DOHH2 (cell line): ENCODE data around the gene CAMK2D.

ENCODE experiments used
- H3F3A ChIP-seq: fragments of 200-600 bp; sonication (generic), shearing (Covaris generic); 2 replicates; pipeline ENCODE4 v1.6.0; 2016; ENCODE audit warnings: antibody characterized with exemption, mild to moderate bottlenecking; ENCODE audit not compliant: control insufficient read depth, insufficient read depth
- H3K27ac ChIP-seq: fragments of 200-600 bp; sonication (generic); 2 replicates; pipeline ENCODE4 v1.5.1; 2014; ENCODE audit warnings: low read depth, mild to moderate bottlenecking, low read length, moderate library complexity
- H3K27me3 ChIP-seq: fragments of 200-600 bp; sonication (generic); 2 replicates; pipeline ENCODE4 v1.6.1; 2014; ENCODE audit warnings: mild to moderate bottlenecking, low read length, mixed read lengths; ENCODE audit not compliant: control insufficient read depth
- H3K36me3 ChIP-seq: fragments of 200-600 bp; sonication (generic); 2 replicates; pipeline ENCODE4 v1.6.1; 2014; ENCODE audit warnings: mild to moderate bottlenecking, low read length, moderate library complexity, mixed read lengths; ENCODE audit not compliant: control insufficient read depth
- H3K4me1 ChIP-seq: fragments of 200-600 bp; sonication (generic); 2 replicates; pipeline ENCODE4 v1.6.1; 2014; ENCODE audit warnings: mild to moderate bottlenecking, low read length, mixed read lengths; ENCODE audit not compliant: control insufficient read depth
- H3K4me2 ChIP-seq: fragments of 200-600 bp; sonication (generic); 2 replicates; pipeline ENCODE4 v1.6.0; 2014; ENCODE audit warnings: mild to moderate bottlenecking, low read length, moderate library complexity
- H3K4me3 ChIP-seq: fragments of 200-600 bp; sonication (generic); 2 replicates; pipeline ENCODE4 v1.5.1; 2014; ENCODE audit warnings: mild to moderate bottlenecking, low read length, mixed read lengths
- H3K79me2 ChIP-seq: fragments of 200-600 bp; sonication (generic); 2 replicates; pipeline ENCODE4 v1.6.1; 2014; ENCODE audit warnings: mild to moderate bottlenecking, low read length, mixed read lengths; ENCODE audit not compliant: control insufficient read depth
- H3K9me2 ChIP-seq: fragments of 200-600 bp; sonication (generic); replicated peaks from 2 replicates; pipeline ENCODE4 v1.6.1; 2014; ENCODE audit warnings: mild to moderate bottlenecking, low read length, mixed read lengths; ENCODE audit not compliant: control insufficient read depth
- H3K9me3 ChIP-seq: fragments of 200-600 bp; sonication (generic); 2 replicates; pipeline ENCODE4 v1.6.1; 2014; ENCODE audit warnings: antibody characterized with exemption, low read length, mixed read lengths; ENCODE audit not compliant: control insufficient read depth, insufficient read depth
- H4K20me1 ChIP-seq: fragments of 200-600 bp; sonication (generic); 2 replicates; pipeline ENCODE4 v1.6.0; 2014; ENCODE audit warnings: low read depth, mild to moderate bottlenecking, antibody characterized with exemption, low read length, moderate library complexity; ENCODE audit not compliant: control insufficient read depth, insufficient read depth
- CTCF ChIP-seq: fragments of 200-600 bp; sonication (generic); IDR thresholded peaks from one replicate; pipeline ENCODE4 v1.5.1; 2014; ENCODE audit warnings: antibody characterized with exemption, mild to moderate bottlenecking, low read depth, low read length; ENCODE audit not compliant: poor library complexity, severe bottlenecking
- EZH2phosphoT487 ChIP-seq: fragments of 200-600 bp; sonication (generic); IDR thresholded peaks from 2 replicates; pipeline ENCODE4 v1.6.1; 2017; ENCODE audit warnings: borderline replicate concordance, mild to moderate bottlenecking, antibody characterized with exemption, low read length, moderate library complexity, mixed read lengths

Gene CAMK2D

GRCh38 chr4:113436360-113436759 is 325.2 kb downstream of the CAMK2D start:
- no peak overlapping the region for H3K27ac ChIP-seq

GRCh38 chr4:113435893-113436292 is 325.6 kb downstream of the CAMK2D start:
- Histone ChIP-seq H3F3A (no peaks in the 10 kb centered on the region), H3K9me2 (no peaks in the 10 kb centered on the region), H4K20me1 (no peaks in the 10 kb centered on the region), H3K4me2 (no peak overlapping the region), H3K4me3 (no peak overlapping the region), H3K36me3 (no peaks in the 10 kb centered on the region), H3K9me3 (no peaks in the 10 kb centered on the region), H3K79me2 (no peaks in the 10 kb centered on the region), H3K4me1 (peaks cover 7% of the 10 kb centered on the region), H3K27me3 (no peaks in the 10 kb centered on the region), H3K27ac (no peak overlapping the region)
- TF ChIP-seq EZH2phosphoT487 = no peak
- no peak for TF ChIP-seq CTCF

More at GRCh38 chr4:113436360-113436759, 325.2 kb downstream of the CAMK2D start:
- no peaks in the 10 kb centered on the region for H3K9me3 ChIP-seq
- H3K4me3 ChIP-seq = no peak overlapping the region
- no peaks in the 10 kb centered on the region for H3K79me2 ChIP-seq
- peaks cover 7% of the 10 kb centered on the region for H3K4me1 ChIP-seq
- H3K27me3 ChIP-seq = no peaks in the 10 kb centered on the region
- no peaks in the 10 kb centered on the region for H3K36me3 ChIP-seq
- H3K9me2 ChIP-seq = no peaks in the 10 kb centered on the region
- no peak for TF ChIP-seq EZH2phosphoT487
- no peak for TF ChIP-seq CTCF
- H3F3A ChIP-seq = no peaks in the 10 kb centered on the region
- H4K20me1 ChIP-seq = no peaks in the 10 kb centered on the region
- no peak overlapping the region for H3K4me2 ChIP-seq

- no peak overlapping the region for H3K4me2 ChIP-seq
- TF ChIP-seq CTCF (no peak), EZH2phosphoT487 (no peak)
- H3K9me3 ChIP-seq = no peaks in the 10 kb centered on the region
- H3K4me1 ChIP-seq = peaks cover 7% of the 10 kb centered on the region
- H3K27ac ChIP-seq = no peak overlapping the region
- H3F3A ChIP-seq = no peaks in the 10 kb centered on the region
- no peak overlapping the region for H3K4me3 ChIP-seq
- no peaks in the 10 kb centered on the region for H3K9me2 ChIP-seq
- H3K36me3 ChIP-seq = no peaks in the 10 kb centered on the region
- H3K27me3 ChIP-seq = no peaks in the 10 kb centered on the region
- no peaks in the 10 kb centered on the region for H3K79me2 ChIP-seq
- no peaks in the 10 kb centered on the region for H4K20me1 ChIP-seq
Observed at GRCh38 chr4:113434247-113434587, 327.3 kb downstream of the CAMK2D start.
